ENCODE measurements around the gene KDM1B.

- TF ChIP-seq, protein P1, sequence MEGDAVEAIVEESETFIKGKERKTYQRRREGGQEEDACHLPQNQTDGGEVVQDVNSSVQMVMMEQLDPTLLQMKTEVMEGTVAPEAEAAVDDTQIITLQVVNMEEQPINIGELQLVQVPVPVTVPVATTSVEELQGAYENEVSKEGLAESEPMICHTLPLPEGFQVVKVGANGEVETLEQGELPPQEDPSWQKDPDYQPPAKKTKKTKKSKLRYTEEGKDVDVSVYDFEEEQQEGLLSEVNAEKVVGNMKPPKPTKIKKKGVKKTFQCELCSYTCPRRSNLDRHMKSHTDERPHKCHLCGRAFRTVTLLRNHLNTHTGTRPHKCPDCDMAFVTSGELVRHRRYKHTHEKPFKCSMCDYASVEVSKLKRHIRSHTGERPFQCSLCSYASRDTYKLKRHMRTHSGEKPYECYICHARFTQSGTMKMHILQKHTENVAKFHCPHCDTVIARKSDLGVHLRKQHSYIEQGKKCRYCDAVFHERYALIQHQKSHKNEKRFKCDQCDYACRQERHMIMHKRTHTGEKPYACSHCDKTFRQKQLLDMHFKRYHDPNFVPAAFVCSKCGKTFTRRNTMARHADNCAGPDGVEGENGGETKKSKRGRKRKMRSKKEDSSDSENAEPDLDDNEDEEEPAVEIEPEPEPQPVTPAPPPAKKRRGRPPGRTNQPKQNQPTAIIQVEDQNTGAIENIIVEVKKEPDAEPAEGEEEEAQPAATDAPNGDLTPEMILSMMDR (IDR thresholded peaks at IDR 0.05) = no peak
- TF ChIP-seq POLR2A (IDR thresholded peaks at IDR 0.05) = no peak
Measured at GRCh38 chr6:18161431-18161830, 6.2 kb downstream of the KDM1B start.

All from thyroid gland (tissue), 4 donors.